ENCODE measurements around the gene UBN1.

- no peak for TF ChIP-seq POLR2AphosphoS5 (IDR thresholded peaks at IDR 0.05)
- TF ChIP-seq CTCF (IDR thresholded peaks at IDR 0.05) = no peak
- TF ChIP-seq POLR2A (IDR thresholded peaks at IDR 0.05) = no peak
Measured at GRCh38 chr16:4828567-4829321, 18.5 kb upstream of the UBN1 start.
